Stimulated activated CD4-positive, alpha-beta T cell treated with anti-CD3 and anti-CD28 coated beads, Interleukin-12 subunit alpha, Interleukin-12 subunit beta, amount 100 ng/mL, for 4 hours (primary cell): Measurements from ENCODE around the gene PIMREG.
"Not testable (repeated sequence)": the region's sequence is repeated elsewhere in the genome, so short reads cannot be mapped to it uniquely, and the experiment has no call there.

ENCODE experiments used
- DNase-seq: peaks from one replicate; pipeline ENCODE4 v3.0.0-alpha.2; 2020

Gene PIMREG

GRCh38 chr17:6480303-6480675, 36.0 kb downstream of the PIMREG start:
- DNase-seq = no peak

DNA sequence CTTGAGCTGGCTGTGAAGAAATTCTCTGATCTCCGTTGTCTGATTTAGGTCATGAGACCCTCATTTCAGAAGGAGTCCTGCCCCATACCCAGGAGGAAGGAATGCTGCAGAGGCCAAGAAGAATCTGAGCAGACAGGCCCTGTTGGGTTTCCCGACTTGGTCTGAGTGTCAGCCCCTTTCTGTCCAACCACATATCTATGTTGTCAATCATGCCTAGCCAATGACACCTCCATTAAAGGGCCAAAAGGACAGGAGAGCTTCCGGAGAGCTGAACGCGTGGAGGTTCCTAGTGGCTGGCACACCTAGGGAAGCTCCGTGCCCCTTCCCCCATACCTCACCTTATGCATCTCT, 37.8 kb downstream of the PIMREG start:
- no peak for DNase-seq

DNA sequence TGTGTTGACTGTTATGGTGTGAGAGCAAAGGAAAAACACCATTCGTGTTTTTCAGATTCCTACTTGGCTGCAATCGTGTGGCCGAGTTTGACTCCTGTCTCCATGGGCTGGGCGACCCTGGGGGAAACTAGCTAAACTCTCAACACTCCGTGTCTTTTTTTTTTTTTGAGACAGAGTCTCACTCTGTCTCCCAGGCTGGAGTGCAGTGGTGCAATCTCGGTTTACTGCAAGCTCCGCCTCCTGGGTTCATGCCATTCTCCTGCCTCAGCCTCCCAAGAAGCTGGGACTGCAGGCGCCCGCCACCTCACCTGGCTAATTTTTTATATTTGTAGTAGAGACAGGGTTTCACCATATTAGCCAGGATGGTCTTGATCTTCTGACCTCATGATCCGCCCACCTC, 38.5 kb downstream of the PIMREG start:
- not testable (repeated sequence) for DNase-seq

GRCh38 chr17:6483507-6483906, 39.3 kb downstream of the PIMREG start:
- no peak for DNase-seq

DNA sequence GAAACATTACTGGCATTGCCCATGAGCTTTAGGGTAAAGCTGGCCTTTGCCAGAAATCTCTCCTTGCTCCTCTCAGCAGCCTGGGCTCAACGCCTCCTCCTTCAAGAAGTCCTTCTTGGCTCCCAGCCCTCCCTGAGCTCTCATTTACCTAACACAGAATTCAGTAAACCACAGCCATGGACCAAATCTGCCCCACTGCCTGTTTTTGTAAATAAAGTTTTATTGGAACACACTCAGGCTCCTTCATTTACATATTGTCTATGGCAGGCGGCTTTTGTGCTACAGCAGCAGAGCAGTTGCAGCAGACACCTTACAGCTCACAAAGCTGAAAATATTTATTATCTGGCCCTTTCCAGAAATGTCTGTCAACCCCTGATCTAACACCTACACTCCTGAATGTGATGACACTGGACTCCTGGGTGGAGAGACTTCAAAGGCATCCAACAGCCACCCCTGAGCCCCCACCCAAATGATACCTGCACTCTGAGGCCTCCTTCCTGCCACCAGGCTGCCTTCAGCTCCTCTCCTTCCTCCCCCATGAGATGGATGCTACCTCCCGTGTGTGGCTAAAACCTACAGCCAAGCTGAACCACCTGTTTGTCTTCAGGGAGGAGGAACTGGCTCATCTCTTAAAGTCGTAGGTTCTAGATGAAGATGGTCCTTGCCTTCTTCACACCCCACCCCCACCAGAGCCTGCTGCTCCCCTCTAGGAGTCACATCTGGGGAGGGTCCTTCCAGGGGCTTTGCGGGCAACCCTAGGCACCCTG, 41.6 kb downstream of the PIMREG start:
- DNase-seq = no peak

GRCh38 chr17:6487251-6488007, 43.2 kb downstream of the PIMREG start:
- no peak for DNase-seq

DNA sequence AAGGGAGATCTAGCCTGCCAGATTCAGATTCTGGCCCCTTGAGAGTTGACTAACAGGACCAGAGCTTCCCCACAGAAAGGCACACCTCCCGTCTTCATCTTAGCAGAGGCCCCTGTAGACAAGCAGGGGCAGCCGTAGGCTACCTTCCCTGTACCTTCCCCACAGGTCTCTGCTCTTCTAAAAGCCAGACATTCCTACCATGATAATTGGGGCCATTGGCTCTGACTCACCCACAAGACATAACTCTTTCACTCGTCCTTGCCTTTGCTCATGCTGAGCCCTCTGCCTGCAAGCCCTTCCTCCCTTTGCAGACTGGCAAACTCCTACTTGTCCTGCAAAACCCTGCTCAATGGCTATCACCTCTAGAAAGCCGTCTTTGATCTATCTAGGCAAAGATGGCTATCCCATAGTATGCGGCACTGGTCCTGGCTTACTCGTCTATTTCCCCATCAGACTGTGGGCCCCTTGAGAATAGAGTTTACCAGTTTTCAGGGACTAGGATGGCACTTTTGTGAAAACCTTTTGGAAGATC, 43.8 kb downstream of the PIMREG start:
- no peak for DNase-seq

GRCh38 chr17:6489016-6489550, 44.8 kb downstream of the PIMREG start:
- DNase-seq = no peak

- no peak for DNase-seq
These were observed 46.9 kb downstream of the PIMREG start for GRCh38 chr17:6491071-6491700.

DNA sequence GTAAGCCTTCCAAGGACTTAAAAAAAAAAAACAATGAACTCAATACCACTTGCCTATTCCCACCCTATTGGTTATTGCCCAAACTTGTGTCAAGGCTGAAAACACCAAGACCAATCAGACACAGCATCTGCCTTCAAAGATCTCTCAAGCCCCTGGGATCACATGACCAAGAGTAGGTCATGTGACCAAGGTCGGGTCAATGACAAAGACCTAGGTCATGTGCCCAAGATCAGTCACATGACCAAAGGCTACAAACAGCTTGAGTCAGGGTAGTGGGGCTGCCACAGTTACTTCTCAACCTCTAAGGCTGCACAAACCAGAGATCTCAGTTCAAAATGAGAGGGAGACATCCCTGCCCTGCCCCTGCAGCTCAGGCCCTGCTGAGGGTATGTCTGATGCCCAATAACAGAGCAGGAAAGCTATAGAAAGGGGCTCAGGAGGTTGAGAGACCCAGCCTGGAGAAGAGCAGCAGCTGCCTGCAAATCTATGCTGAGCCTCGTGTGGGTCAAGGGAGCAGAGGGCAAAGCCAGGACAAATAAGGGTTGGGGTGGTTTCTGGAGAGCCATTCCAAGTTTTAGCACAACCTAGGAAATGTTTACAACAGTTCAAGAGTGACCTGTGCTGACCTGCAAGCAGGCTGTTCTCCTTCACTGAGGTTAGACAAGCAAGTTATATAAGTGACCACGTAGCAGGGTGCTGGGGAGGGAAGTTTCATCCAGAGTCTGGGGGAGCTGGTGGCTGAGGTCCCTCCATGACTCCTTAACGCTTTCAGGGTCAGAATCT, 48.8 kb downstream of the PIMREG start:
- no peak for DNase-seq

DNA sequence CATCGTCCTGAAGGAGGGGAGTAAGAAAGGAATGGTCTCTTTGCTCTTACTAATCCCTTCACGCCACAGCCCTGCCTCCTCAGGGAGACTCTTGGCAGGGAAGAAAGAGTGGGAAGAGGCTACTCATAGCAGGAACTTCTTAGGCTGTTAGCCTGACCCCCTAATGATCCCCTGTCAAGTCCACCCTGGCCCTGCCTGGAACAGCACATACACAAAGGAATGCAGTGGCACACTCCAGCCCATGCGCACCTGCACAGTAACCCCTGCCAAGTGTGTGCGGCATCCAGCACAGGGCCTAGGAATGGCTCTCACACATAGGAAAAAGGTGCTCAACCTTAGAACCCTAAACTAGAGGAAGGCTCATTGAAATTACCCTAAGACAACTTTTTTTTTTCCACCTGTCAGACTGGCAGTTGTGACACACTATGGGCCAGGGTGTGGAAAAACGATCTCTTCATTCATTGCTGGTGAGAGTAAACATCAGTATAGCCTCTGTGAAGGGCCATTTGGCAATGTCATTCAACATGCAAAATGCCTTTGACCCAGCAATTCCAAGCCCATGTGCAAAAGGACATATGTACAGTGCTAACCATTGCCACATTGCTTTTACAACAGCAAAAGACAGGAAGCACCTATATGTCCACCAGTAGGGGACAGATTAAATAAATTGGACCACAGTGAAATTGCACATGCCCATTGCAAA, 50.1 kb downstream of the PIMREG start:
- DNase-seq = no peak

DNA sequence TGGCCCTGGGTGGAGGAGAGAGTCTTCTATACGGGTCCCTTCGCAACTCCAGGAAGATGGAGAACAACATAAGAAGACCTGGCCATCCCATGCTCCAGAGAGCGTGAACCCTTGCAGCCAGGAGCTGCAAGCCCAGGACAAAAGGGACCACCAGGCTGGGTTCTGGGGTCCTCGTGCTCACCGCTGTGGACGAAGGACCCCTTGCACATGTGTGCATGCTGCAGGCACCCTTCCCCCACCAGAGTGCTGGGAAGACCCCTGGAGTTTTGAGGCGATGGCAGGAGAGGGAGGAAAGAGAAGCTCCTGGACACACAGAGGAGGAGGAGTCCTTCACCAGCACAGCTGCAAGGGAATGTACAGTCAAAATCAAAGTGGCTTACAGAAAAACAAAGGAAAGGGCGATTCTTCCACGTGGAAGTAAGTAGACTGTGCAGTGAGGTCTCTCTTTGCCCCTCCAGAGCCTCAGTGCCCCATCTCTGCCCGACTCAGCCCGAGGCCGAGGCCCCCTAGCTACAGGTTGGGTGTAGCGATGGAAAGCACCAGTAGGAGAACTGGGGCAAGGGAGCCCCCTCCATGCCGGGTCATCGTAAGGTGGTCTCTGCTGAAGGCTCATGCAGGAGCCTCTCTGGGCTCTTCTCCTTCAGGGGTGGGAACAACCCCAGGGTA, 51.3 kb downstream of the PIMREG start:
- DNase-seq = no peak

DNA sequence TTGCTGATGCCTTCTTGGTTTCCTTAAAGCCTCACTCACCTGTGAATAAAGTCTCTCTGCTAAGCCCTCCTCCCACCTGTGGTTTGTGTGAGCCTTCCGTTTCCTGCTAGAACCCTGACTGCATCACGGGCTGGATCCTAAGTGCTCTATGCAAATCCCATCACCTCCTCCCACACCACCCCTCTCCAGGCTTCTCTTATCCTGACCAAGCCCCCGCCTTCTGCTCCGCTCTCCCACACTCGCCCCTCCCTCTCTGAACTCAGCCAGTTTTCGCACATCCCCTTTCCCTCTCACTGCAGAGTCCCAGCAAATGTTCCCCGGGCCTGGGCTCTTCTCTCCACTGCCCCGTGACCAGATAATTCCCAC, 51.8 kb downstream of the PIMREG start:
- no peak for DNase-seq

- DNase-seq = no peak
These were observed 52.6 kb downstream of the PIMREG start for GRCh38 chr17:6496640-6497441.

GRCh38 chr17:6497496-6498221, 53.4 kb downstream of the PIMREG start:
- DNase-seq = no peak

DNA sequence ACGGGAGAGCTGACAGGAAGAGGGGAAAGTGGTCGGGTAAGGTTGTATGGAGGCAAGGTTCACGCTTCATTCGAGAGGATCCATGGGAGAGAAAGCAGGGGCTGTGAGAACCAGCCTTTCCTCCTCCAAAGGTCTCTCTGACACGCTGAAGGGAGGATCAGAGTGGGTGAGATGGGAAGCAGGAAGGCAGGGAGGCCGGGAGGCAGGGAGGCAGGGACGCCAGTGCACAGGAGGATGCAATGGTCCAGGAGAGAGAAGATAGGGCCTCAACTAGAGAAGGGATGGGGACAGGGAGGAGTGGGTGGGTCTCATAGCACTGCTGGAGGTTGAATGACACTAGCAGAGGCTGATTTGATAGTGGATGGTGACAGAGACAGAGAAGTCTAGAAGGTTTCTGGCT, 54.1 kb downstream of the PIMREG start:
- no peak for DNase-seq

GRCh38 chr17:6498901-6499540, 54.8 kb downstream of the PIMREG start:
- DNase-seq = no peak
